H1 (cell line): ENCODE measurements around the gene ZFYVE19.

Experiments
- CEBPB ChIP-seq: IDR thresholded peaks from 2 replicates; pipeline ENCODE4 v1.6.1; 2012; ENCODE audit warnings: low read depth, low read length
- CTCF ChIP-seq, 3 experiments: IDR thresholded peaks; 1 replicate in 2 of 3; 2 replicates in 1 of 3; pipeline versions ENCODE4 v1.5.1 to v1.6.1; 2011; ENCODE audit warnings: low read length in 3 of 3, mild to moderate bottlenecking in 3 of 3, inconsistent platforms in 2 of 3, low read depth in 1 of 3, moderate library complexity in 1 of 3; ENCODE audit not compliant: insufficient read depth in 1 of 3; ENCODE audit errors: control extremely low read depth in 1 of 3
- EP300 ChIP-seq, 2 experiments: IDR thresholded peaks; 1 replicate in 1 of 2; 2 replicates in 1 of 2; pipeline ENCODE4 v1.6.1; 2011 to 2012; ENCODE audit warnings: low read depth in 2 of 2, low read length in 2 of 2, mild to moderate bottlenecking in 2 of 2, borderline replicate concordance in 1 of 2, inconsistent platforms in 1 of 2, moderate library complexity in 1 of 2
- FOSL1 ChIP-seq: IDR thresholded peaks from 2 replicates; pipeline ENCODE4 v1.6.1; 2011; ENCODE audit warnings: mild to moderate bottlenecking, low read depth, low read length, moderate library complexity; ENCODE audit not compliant: insufficient read depth
- JUND ChIP-seq: IDR thresholded peaks from 2 replicates; pipeline ENCODE4 v1.6.1; 2011; ENCODE audit warnings: mild to moderate bottlenecking, improper control_type of control experiment, low read length
- POLR2A ChIP-seq, 2 experiments: IDR thresholded peaks; 1 replicate in 1 of 2; 2 replicates in 1 of 2; pipeline ENCODE4 v1.6.1; 2011; ENCODE audit warnings: low read depth in 2 of 2, low read length in 2 of 2, mild to moderate bottlenecking in 2 of 2; ENCODE audit errors: control extremely low read depth in 1 of 2
- SIX5 ChIP-seq: IDR thresholded peaks from 2 replicates; pipeline ENCODE4 v1.6.1; 2011; ENCODE audit warnings: mild to moderate bottlenecking, low read depth, low read length
- USF2 ChIP-seq: IDR thresholded peaks from 2 replicates; pipeline ENCODE4 v1.6.1; 2011; ENCODE audit warnings: low read length, improper control_type of control experiment

- TF ChIP-seq CTCF (IDR thresholded peaks at IDR 0.05; ENCODE audit: control extremely low read depth in 1 of 3, insufficient read depth in 1 of 3, low read depth in 1 of 3, low read length in 3 of 3) (no peak), USF2 (no peak), SIX5 (no peak), EP300 (IDR thresholded peaks at IDR 0.05; ENCODE audit: borderline replicate concordance in 1 of 2, low read depth in 2 of 2, low read length in 2 of 2) (no peak), POLR2A (IDR thresholded peaks at IDR 0.05; ENCODE audit: control extremely low read depth in 1 of 2, low read depth in 2 of 2, low read length in 2 of 2) (no peak), JUND (no peak), CEBPB (no peak), FOSL1 (no peak)
These were observed 31.0 kb upstream of the ZFYVE19 start for GRCh38 chr15:40775740-40776536.
